Measurements from ENCODE around the gene MAGI3.

DNA sequence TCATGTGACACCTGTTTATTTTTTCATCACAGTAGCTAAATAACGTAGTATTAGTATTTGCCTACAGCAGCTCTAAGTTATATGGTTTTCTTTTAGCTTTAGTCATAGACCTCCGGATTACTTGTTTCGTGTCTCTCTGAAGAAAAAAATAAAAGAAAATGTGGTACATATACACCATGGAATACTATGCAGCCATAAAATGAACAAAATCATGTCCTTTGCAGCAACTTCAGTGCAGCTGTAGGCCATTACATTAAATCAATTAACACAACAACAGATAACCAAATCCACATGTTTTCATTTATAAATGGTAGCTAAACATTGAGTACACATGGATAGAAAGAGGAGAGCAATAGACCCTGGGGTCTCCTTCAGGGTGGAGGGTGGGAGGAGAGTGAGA is 142.7 kb downstream of the MAGI3 start:
- no peak for TF ChIP-seq POLR2A (IDR thresholded peaks at IDR 0.05; ENCODE audit: low read length)
- TF ChIP-seq GATA1 (IDR thresholded peaks at IDR 0.05; ENCODE audit: low read depth, low read length), result no peak

All from erythroblast (primary cell).